RPMI7951 (cell line): ENCODE results near the gene ZNF521. TPM values are rescaled to one million over a fixed set of nuclear protein-coding genes. Genes with fewer than 3 reads are reported as not detected.

Experiments used
- DNase-seq: peaks from one replicate; pipeline ENCODE4 v3.0.0-alpha.2; 2012; ENCODE audit warnings: low read depth
- total RNA-seq: library from RNA; depleted of rRNA; stranded (reverse); fragments of >200 nt; shearing (Covaris generic); gene quantifications from 2 replicates; pipeline ENCODE4 v1.2.3, GENCODE V29; 2014

ZNF521 gene
- total RNA-seq, 1 experiment from 2014 or later, result 10.9 TPM

DNA sequence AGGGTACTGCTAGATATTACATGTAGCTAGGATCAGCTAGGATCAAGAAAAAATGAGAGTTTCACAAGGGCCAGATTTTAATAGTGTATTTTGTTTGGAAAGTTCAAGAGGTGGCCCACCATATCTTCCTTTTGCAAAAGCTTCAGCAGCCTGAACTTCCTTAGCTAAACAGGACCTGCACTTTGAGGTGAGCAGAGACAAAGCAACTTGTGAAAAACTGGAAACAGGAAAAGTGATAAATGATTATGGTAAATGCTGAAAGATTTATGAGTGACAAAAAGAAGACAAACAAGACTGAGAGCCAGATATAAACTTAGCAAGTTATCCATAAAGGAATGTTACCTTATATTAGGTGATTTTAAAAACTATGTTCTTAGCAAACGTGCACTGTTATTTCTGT lies 123.6 kb downstream of the ZNF521 start:
- DNase-seq, result no peak

DNA sequence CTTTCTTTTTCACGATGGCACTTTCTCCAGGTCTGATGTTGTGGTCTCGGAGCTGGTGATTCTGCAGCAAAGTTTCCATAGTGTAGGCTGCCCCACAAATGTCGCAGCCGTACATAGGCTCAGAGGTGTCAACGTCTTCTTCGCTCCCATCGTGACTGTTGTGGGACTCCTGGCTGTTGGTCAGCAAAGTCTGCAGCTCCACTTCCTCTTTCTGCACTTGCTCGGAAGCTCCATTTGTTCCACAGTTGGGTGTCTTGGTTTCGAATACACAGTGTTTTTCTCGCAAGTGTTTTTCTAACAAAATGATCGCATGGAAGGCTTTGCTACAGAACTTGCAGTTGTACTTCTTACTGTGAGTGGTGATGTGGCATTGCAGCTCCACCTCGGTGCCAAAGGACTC lies 126.8 kb downstream of the ZNF521 start:
- DNase-seq, result no peak

DNA sequence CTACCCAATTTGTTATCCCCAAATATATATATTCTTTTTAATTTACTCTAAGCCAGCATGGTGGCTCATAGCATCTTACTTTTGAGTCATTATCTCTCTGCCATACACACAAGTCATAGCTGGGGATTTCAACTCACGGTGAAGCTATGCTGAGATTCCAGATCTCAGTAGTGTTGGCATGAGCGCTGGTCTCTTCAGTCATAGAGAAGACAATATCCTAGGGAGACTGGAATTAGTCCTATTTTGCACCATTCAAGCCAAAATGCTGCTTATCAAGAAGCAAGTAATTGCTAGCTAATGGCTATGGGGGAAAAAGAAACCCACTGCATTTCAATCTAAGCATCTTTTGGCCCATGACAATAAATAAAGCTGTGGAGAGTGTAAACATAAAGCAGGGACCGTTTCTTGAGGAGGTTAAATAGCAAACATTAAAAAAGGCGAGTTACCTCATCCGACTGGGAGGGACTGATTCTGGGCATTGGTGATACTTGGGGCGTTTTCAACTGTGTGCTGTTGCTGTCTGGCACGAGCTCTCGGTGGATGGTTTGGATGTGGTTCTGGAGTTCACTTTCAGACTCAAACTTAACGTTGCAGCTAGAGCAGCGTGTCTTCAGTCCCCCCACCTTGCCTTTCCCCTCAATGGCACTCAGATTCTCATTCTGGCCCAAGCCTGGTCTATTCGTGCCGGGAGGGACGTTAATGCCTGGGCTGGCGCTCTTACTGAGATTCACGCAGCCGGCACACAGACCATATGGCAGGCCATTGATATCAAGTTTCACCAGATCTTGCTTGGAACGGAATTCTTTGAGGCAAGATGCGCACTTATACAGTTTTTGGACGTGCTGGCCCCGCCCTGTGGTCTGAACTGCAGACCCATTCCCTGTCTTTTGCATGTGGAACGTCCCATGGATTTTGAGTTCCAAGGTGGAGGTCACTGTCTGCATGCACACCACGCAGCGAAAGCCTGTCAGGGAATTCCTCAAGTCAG lies 127.8 kb downstream of the ZNF521 start:
- no peak for DNase-seq

DNA sequence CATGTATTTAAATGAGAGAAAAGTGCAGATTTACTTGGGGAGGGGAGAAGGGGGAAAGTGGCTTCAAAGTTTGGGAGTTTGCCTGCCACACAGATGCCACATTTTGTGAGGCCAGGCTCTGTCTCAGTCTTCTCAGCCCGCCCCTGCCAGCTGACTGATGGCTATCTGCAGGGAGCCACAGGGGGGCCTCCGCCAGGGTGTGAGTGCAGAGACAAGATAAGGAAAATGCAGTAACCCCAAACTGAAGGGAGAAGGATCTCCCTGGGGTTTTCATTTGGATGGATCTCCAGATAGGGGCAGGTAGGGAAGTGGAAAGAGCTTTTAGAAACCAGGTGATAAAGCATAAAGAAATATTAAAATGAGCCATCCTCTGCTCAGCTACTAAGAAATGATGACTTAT lies 128.8 kb downstream of the ZNF521 start:
- DNase-seq, result no peak

DNA sequence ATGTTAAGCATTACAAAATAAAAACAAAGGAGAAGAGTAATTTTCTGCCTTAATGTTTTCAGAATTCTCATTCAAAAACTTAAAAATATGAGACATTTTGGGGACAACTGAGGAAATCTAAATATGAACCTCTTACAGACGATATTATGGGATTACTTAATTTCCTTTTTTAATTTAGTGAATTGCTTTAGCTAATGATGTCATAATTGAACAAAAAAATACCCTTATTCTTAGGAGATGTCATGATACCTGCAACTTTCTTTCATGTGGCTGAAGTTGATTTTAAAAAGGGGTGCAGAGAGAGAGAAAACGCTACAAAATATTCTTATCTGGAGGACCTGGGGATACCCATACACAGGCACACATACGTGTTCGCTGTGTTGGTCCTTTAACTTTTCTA lies 129.3 kb downstream of the ZNF521 start:
- DNase-seq, result no peak

DNA sequence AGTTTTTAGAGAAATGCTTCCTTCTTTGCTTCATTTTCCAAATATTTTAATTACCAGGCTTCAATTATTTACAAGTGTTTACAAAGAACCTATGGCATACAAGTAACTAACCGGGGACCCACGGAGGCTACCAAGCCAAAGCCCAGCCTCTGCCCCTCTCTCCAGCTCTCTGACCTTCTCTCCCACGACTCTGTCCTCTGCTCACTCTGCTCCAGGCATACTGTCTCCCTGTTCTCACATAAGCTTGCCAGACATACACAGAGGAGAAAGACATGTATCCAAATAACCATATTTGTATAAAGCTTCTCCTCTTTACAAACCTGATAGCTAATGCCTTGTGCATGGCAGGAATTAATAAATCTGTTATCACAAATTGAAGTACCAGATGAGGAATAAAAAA lies 141.3 kb downstream of the ZNF521 start:
- no peak for DNase-seq

DNA sequence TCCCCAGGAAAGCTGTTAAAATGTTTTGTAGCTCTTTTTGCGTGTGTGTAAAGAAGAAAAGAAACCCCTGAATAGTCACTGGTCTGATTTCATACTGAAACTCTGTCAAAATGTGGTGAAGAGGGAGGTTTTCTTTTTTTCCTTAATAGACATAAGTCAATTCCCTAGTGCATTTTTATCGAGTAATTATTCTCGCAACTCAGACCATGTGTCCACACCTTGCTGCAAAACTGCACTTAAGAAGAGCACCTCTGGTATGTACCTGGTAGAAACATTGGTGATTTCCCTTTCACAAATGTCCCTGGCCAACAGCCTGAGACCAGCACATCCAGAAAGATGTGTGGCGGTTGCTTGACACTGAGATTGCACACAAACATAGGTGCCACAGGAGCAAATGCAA lies 159.9 kb downstream of the ZNF521 start:
- DNase-seq, result no peak

DNA sequence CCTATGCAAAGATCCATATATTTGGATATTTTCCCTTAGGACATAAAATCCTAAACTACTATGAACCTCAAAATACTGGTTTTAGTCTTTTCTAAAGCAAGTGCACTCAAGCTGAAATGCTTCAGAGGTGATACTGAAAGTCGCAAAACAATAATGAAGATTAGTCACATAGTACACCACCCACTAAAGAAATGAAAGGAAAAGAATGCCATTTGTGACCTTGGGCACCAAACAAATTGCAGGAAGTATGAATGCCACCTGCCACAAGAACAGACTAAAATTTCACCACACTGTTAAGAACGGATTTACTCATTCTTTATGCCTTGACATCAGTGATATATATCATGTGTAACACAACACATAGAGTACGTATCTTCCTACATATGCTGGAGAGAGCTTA lies 161.5 kb downstream of the ZNF521 start:
- DNase-seq, result peak; percentile 1

DNA sequence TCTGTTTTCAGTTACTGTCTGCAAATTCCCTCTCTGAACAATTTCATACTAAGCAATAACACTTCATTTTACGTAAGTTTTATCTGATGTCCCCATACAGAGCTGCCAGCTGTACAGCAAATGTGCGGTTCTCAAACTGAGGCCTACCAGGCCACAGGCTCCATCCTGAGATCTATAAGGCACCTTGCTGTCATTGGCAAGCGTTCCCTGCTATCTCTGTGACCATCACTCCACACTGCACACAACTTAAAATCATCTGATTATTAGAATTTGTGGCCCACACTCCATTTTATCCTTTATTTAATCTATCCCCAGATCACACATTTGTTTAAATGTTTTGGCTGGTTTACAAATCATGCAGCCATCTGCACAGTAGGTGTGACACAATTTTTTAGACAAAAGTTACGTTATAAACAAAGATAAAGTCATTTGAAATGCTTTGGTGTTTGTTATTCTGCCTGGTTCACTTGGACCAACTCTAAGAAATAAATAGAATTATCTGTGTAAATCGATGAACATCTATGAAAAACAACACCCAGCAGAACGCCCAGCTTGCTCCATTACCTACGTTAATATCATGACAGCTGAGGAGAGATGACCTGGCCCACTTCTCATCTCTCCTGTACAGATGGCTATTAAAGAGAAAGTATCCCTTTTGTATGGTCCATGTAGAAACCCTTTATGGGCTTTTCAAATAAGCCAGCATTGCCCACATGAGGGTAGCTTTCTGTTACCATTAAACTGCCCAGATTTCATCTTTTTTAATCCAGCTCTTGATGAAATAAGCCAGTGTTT lies 162.4 kb downstream of the ZNF521 start:
- DNase-seq, result no peak

DNA sequence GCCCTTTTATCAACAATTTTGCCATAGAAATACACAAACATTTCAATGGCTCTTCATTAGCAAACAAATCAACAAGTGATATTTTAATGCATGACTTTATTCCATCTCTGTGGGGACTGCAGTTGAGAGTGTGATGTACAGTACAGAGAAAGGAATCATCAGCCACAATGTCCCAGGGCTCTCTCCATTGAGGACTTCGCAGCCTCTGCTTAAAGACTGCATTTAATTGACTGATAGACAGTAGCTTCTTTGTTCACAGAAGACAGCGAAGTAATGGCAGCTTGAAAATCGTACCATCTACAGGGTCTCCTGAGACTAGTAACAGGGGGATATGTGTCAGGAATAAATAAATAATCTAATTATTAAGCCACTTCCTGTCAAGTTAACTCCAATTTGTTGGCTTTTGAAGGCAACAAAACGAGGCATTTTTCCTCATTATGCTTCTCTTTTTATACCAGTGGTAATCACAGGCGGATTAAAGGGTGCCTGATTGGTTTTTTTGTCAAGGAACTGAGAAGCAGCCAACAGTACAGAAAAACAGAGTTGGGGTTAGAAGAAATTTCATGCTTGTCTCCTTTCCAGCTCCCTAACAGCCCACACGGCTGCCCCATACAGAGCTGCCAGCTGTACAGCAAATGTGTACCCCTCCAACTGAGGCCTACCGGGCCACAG lies 164.3 kb downstream of the ZNF521 start:
- DNase-seq, result peak; percentile 4

DNA sequence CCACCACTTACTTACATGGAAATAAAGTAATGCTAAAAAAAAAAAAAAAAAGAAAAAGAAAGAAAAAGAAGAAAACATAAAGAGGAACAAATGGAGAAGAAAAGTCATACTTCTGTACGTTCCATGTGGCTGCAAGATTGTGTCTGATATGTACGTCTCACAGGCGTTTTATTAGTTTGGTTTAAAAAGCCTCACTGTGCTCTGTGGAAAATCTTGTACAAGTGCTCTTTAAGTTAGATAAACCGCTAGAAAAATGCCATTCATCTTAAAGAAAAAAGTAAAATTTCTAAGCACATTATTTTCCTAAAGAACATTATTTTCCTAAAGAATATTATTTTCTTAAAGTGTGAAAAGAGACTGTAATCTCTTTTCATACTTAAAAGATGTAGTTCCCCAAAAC lies 165.1 kb downstream of the ZNF521 start:
- DNase-seq, result no peak

DNA sequence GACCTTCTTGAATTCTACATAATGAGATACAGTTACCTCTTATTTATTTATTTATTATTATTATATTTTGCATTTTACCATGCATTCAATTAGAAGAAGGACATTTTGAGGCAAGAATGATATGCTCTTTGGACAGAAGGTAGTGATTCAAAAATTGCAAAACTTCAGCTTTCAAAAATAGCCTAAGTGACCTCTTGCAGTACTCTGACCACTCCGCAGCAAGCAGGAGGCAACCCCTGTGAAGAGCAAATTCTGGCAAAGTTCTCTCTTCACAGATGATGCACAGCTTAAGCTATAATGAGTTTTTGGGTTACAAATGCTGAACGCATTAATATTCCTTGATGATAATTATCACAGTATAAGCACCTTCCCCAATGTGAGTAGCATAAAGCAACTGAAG lies 170.0 kb downstream of the ZNF521 start:
- DNase-seq, result no peak

DNA sequence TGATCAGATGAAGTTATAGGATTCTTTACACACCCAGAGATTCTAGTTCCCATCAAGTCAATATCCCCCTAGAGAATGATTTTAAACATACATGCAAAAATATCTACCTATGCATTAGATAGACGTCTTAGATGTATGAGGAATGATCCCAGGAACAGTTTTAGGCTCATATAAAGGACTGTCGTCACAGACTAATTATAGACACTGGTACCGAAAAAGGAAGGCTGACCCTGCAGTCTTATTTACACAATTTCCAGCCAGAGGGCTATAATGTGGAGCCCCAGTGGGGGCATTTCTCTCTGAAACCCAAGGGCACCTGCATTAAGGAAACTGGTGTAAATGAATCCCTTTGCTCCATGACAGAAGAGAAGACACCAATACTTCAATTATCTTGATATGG lies 170.4 kb downstream of the ZNF521 start:
- no peak for DNase-seq

DNA sequence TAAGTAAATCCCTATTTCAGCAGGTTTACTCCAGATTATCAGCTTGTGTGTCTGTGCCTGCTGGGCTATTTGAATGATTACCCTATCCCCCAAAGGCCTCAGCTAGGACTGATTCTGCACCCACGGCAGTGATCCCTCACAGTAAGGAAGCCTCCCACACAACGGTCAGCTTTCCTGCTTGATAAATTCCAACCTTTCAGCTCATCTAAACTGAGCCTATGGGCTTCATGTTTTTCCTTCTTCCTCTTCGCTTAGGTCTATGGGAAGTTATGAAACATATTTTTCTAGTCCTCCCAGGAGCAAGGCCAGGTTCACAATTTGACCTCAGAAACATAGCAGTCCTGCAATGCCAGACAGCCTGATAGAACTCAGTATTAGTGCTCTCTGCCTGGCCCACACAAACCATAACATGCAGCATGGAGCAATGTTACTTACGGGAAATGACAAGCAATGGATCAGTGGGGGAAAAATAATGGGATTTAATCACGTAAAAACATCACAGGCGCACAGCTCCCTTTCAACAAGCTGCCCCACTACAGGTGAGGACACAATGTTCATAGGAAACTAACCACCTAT lies 170.9 kb downstream of the ZNF521 start:
- DNase-seq, result no peak

DNA sequence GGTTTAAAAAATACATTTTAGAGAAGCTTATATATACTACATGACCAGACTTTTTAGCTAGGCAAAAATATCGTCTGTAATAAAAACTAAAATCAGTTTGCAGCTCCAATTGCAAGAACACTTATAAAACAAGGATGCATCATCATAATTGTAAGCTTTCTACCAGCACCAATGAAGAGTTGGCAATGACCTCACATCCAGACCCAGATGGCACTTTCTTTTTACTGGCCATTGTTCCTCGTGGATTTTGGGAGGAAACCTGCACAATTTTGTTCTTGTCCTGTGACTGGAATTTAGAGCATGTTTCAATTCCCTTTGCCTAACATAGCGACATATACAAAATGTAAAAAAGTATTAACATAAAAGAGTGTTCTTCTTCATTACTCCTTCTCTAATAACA lies 174.3 kb downstream of the ZNF521 start:
- no peak for DNase-seq

DNA sequence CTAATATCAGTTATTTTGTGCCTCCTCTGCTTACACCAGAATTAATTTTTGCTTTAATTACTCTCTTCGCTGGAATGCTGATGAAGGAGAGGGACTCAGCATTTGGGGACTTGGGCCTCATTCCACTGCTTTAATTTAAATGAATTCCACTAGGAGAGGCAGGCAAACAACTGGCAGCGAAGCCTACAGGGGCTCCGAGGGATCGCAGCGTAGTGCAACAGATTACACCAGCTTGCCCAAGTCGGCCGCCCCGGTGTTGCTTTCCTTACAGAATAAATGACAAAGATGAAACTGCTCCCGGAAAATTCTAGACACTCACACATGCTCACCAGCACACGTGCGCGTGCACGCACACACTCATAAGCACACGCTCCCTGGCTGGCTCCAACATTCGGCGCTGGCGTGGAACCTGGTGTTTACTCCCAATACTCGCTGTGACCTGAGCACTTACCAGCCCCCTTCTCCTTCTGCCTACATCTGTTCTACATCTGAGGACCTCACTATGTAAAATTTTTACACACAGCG lies 175.4 kb downstream of the ZNF521 start:
- no peak for DNase-seq

DNA sequence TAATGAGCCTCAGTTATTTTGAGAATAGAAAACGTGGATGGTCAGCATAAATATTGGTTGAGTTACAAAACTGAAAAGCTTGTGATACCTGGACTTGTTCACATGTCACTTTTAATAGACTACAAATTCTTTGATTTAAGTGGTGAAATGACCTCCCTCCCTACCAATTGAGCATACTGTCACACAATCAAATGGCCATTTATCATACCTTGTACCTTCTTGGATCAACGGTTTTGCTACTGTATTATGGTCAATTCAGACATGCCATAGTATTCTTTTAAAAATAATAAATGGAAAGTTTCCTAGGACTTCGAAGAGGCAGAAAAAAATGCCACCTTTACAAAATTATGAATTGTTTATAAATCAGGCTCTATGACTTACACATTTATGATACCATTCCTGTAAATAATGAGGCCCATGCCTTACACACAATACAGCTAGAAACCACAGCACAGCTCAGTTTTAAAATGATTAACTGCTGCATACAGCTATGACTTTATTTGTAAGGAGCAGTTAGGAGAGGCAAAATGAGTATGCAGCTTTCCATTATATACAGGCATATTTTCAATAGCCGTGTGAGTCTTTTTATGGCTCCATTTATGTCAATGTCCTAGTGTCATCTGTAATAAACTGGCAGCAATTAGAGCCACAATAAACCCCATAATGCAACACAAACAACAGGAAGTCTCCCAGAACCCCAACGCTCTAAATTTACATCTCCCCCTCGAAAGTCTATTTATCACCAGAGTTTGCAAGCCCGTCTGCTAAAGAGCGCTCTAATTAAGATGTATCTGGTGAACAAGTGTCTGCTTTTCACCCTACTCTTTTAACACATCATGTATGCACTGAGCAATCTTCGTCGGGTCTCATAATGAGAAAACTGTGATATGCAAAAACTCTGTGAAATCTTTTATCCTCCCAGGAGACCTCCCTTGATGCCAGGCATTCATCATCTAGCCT lies 176.1 kb downstream of the ZNF521 start:
- DNase-seq, result no peak

DNA sequence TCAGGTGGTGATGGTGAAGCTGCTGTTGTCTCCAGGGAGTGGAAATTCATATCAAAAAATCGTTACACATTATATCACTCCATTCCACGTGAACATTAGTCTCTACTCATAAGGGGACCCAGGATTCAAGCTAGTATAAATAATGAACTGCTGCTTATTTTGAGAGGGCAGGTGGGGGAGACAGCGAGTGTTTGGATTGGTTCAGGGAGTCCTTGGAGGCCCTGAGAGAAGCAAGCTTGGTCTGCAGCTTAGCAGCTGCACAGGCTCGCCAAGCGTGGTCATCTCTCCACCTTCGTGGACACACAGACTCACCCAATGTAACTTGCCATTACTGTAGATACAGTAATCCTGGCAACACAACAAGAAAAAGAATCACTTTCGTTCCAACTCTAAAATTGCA lies 177.6 kb downstream of the ZNF521 start:
- no peak for DNase-seq

DNA sequence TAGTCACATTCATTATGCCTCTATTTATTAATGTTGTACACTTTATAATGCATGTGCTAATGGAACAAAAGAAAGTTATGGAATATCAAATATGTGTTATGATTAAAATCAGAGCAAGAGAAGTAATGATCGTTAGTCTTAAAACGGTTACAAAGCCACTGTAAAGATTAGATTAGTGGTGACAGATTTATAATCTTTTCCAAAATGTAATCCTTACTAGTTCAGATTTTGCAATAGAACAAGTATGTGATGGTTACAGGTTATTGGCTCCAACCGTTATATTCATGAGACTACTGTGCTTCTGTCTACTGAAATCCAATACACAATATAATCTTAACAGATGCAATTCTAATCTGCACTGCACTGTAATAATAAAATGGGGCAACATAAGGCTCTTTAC lies 180.6 kb downstream of the ZNF521 start:
- no peak for DNase-seq

DNA sequence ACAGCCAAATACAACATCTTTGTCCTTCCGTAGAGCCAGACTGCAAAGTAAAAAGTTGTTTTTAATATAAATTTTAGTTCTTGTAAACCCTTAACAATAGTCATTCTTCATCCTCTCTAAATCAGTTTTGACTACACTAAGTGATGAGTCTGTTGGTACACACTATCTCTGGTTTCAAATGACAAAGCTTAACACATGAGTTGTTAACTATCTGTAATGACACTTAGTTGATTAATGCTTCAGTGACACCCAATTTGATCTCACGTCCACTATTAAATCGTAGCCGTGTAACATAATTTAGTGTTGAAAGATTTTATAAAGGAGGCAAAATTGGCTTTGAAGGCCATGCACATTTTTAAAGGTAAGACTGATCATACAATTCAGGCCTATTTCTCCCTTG lies 181.6 kb downstream of the ZNF521 start:
- no peak for DNase-seq

DNA sequence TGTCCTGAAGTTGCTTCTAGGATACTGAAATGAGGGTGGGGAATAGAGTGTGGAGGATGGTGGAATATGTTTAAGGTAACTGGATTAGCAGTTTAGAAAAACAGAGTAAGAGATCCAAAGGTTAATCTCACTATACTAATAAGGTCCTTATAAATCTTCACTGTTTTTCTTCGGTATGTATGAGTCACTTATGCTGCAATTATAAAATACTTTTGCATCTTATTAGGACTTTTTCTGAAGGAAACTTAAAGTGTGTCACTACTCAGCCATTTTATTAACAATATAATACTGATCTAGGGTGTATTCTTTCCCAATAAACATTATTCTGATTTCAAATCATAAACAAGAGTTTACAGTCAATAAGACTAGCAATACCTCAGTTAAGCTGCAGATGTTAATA lies 182.3 kb downstream of the ZNF521 start:
- DNase-seq, result no peak
